Activated CD8-positive, alpha-beta memory T cell treated with anti-CD3 and anti-CD28 coated beads for 1 hour (primary cell): Measurements from ENCODE around the gene DHX40.
"Not testable (repeated sequence)": the region's sequence is repeated elsewhere in the genome, so short reads cannot be mapped to it uniquely, and the experiment has no call there.

Source experiments
- DNase-seq, 2 donors: peaks; one replicate each; pipeline ENCODE4 v3.0.0-alpha.2; 2020; ENCODE audit warnings: low read depth in 1 of 2; ENCODE audit errors: extremely low read depth in 1 of 2

The DHX40 gene

DNA sequence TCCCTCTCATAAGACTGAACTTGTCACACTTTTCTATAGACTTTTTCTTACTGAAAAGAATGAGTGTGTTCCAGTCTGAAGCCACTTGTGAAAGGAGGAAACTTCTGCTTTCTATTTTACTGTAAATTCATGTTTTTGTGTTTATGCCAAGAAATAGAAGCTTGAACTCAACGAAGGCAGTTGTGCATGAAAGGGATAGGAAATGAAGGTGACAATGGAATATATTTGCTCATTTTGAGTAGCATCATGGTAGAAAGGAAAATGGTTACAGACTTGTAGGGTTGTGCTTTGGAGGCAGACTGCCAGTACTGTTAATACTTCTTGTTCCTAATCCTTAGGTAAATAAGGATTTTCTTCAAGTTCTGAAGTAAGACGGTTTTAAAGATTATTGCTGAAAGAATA, 62.4 kb downstream of the DHX40 start:
- DNase-seq: no peak

DNA sequence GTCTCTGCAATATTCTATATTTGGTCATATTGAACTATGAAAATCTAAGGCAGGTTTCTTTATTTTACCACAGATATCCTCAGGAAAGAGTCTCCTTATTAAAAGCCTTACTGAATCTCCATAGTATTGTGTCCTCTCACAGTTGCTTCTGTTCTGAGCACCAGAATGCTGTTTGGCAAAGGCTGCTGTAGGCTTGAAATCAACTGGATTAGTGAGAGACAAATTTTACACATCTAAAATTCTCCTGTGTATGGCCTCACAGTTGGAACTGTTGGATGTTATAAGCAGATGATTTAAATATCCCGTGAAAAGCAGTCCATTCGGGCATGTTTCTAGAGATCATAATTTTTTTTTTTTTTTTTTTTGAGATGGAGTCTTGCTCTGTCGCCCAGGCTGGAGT, 63.8 kb downstream of the DHX40 start:
- no peak for DNase-seq

DNA sequence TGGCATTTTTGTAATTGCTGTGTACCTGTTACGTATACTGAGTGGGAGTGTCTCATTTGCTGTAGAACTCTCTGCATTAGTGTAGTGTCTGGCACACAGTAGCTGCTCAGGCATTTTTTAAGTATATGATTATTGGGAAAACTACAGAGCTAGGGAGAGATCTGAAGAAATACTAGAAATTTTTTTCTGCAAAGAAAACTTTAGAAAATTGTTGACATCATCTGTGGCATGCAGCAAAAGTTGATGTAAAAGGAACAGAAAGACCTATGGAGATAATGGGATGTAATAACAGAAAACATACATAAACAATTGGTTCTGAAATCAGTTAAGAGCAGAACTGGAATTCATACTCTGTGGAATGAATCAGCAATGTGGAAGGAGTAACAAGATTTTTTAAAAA, 65.9 kb downstream of the DHX40 start:
- DNase-seq: no peak

DNA sequence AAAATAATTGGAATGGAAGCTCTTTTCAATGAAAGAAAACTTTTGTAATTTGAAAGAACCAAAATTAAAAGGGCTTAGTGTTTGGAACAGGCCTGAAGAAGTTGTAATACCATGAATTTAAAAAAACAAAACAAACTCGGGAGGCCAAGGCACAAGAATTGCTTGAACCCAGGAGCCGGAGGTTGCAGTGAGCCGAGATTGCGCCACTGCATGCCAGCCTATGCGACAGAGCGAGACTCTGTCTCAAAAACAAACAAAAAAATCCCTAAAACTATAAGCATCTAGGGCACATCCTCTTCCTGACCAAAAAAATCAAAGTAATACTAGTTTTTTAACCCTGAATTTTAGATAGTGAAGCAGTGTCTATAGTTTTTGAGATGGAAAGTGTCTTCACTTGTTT, 67.0 kb downstream of the DHX40 start:
- no peak for DNase-seq

DNA sequence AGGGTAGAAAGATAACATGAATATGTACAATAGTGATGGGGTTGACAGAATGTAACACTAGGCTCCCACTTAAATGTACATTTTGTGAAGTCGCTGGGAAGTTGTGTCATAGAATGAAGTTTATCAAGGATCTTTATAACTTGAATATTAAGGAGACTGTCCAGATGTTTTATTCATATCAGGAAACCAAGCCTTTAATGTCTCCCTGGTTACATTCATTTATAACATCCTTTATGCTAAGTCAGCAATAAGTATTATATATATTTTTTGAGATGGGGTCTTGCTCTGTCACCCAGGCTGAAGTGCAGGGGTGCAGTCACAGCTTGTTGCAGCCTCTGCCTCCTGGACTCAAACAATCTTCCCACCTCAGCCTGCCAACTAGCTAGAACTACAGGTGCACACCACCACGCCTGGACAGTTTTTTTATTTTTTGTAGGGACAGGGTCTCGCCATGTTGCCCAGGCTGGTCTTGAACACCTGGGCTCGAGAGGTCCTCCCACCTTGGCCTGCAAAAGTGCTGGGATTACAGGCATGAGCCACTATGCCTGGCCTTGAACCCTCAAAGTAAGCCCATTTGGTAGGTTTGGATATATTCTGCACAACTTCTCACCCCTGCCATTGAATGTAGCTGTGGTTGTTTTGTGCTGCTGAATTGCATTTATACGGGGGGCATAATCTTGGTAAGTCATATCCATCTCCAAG, 68.4 kb downstream of the DHX40 start:
- no peak for DNase-seq

DNA sequence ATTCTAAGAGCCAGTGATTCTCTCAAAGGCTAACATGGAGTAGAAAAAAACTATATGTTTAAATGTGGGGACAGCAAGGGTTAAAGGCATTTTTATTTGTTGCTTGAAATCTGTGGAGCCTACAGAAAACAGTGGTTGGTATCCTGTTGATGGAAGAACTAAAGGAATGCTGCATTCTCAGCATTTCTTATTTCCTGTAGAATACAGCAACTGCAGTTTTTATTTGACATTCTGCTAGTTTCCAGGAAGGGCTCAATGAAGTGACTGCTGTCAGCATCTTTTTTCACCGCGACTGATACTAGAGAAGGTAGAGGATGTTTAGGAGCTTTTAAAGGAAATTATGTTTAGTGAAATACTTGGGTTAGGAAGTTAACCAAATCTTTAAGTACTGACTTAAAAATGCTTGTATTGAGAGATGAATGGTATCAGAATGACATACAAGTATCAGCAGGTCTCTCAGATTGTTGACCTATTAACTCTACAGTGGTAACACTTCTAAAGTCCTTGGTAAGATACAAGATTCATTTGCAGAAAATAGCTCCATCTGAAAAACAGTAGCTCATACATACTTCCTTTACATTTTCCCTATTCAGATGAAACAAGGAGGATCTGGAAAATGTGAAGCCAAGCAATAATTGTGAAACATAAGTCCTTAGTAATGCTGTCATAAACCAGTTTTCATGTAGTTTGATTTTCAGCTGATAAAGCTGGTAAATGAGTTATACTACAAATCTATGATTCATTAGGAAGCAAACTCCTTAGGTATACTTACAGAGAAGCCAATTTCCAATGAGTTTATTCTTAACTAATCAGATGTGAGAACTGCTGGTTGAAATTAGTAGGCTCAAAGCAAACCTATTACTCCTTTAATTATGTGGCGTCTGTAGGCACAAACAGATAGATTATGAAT, 69.5 kb downstream of the DHX40 start:
- no peak for DNase-seq

DNA sequence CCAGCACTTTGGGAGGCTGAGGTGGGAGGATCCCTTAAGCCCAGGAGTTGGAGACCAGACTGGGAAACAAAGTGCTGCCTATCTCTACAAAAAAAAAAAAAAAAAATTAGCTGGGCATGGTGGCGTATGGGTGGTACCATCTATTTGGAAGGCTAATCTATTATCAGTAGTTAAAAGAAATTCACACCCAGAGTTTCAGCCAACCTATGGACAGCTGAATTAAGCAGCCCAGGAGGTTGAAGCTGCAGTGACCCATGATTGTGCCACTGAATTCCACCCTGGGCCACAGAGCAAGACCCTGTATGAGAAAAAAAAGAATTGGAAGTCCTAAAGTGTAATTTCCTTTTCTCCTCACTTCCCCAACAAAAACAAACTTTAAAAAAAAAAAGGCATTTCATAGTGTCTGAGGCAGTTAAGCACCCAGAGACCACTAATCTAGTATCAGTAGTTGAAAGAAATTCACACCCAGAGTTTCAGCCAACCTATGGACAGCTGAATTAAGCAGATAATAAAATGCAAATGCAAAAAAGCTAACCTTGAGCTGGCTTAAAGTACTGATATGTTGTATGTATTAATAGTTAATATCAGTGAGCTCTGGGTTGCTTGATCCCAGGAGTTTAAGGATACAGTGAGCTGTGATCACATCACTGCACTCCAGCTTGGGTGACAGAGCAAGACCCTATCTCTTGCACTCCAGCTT, 72.4 kb downstream of the DHX40 start:
- DNase-seq: no peak

DNA sequence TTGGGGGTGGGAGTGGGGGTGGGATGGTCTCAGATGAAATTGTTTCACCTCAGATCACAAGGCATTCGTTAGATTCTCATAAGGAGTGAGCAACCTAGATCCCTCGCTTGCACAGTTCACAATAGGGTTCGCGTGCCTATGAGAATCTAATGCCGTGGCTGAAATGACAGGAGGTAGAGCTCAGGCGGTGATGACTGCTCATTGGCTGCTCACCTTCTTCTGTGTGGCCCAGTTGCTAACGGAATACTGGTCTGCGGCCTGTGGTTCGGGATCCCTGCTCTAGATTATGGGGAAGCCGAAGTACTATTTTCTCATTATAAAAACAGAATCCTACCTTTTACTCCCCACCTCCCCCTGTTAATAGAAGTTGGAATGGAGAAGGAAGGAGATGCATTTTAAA, 73.1 kb downstream of the DHX40 start:
- DNase-seq: no peak

DNA sequence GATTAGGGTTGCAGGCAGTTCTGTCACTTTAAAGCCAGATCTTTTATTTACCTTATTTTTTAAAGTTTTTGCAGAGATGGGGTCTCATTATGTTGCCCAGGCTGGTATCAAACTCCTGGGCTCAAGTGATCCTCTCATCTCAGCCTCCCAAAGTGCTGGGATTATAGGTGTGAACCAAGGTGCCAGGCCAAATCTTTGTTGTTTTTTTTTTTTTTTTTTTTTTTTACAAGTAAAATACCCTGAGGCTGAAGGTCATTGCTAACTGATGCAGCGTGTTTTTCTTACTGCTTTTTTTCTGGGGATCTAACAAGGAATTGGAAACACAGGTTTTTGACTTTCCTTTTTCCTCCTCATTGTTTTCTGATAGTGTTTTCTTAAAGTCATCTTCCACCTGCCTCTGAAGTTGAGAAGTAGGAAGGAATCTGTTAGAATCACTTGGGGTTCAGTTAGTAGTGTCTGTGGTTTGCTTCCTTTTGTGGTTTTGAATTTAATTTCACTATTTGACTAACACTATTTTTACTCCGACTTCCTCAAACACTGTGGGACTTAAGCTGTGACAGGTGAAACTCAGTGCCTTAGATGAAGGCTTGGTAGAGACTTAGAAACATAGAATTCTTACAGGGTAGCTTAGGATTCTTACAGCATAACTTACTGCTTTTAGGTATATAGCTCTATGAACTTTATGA, 76.5 kb downstream of the DHX40 start:
- DNase-seq: no peak

DNA sequence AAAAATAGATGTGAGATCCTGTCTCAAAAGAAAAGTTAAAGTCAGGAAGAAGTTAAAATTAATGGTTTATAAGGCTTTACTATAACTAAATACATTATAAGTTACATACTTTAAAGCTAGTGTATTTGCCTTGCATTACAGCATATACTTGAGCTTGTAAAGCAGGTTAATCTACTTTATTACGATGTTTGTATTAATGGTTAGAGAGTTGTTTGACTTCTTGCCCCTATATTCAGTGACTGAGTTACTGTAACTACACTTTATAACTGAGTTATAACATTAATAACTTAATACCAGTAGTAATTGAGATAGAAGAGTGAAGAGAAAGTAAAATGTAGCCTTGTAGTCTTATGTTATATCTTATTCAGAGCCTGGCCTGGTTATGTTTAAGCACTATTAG, 77.2 kb downstream of the DHX40 start:
- DNase-seq: no peak

DNA sequence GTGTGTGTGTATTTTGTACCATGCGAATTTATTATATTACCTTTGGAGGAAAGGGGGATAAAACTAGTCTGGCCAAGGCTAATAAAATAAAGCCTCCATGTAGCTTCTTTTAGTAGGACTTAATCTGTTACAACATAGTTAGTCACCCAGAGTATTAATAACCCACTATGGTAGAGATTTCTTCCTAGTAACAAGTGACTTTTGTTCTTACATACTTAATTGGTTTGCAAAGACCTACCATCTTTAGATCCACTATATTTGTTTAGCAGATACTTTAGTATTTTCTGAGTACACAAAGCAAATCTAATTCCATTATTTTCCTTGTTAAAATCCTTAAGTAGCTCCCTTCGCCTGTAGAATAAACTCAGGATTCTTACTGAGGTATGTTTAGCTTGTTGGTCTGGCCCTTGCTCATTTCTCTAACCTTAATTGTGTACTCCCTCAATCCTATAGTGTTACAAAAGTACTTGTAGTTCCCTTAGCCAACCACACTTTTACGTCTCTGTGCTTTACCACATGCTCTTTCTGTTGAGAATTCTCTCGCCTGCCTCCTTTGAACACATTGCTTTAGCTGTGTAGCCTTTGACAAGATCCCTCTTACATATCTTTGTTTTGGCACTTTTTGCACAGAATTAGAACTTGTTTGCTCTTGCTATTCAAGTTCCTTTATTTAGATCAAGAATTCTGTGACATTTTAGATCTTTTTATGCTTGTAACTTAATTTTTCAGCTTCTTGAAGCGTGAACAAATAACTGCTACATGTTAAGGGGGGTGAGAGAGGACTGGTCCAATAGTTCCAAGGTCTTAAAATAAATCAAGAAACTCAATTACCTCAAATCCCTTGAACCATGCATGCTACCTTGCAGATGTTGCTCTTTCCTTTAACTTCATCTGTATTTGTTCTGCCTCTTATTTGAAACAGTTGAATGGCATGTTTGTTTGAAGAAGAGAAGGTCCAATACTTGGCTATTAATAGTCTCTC, 78.0 kb downstream of the DHX40 start:
- DNase-seq: no peak

DNA sequence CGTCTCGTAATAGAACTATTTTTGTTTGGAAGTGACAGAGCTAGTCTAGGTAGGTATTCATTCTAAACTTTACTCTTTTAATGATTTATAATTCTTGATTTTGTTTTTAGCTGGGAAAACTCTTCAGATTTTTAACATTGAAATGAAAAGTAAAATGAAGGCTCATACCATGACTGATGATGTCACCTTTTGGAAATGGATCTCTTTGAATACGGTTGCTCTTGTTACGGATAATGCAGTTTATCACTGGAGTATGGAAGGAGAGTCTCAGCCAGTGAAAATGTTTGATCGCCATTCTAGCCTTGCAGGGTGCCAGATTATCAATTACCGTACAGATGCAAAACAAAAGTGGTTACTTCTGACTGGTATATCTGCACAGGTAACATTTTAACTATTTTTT, 81.9 kb downstream of the DHX40 start:
- no peak for DNase-seq

DNA sequence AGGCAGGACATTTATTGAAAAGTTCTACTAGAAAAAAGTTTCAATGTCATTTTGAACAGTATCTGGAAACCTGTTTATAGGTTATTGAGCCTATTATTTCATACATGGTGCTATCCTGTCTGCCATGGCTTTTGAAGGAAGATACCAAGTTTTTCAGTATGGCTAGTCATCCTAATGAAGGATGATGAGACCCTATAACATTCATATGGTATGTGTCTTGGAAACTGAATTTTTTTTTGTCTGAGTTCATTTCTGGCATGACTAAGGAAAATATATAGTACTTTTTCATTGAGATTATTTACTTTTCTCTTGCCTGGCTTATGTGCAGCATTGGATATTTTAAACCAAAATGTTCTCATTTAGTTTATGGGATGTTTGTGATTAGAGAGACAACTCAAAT, 84.5 kb downstream of the DHX40 start:
- DNase-seq: no peak

DNA sequence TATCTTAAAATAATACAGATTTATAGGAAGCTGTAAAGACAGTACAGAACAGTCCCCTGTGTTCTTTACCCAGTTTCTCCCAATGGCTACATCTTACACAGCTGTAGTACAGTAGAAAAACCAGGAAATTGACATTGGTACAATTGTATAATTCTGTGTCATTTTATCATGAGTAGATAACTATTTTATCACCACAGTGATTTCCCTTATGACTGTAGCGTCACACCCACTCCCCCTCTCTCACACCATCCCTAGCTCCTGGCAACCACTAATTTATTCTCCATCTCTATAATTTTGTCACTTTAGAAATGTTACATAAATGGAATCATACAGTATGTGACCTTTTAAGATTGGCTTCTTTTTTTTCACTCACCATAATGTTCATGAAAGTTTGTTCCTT, 85.2 kb downstream of the DHX40 start:
- DNase-seq: no peak

DNA sequence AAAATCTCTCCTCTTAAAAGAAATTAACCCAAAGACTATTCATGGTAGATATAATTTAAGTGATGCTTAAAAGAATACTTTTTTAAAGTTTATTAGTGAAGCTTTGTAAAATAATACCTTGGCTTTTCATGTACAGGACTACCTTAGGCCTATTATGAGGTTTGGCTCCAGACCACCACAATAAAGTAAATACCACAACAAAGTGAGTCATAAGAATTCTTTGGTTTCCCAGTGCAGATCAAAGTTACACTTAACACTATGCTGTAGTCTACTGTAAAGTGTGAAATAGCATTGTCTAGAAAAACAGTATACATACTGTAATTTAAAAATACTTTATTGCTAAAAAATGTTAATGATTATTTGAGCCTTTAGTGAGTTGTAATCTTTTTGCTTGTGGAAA, 85.9 kb downstream of the DHX40 start:
- DNase-seq: no peak

DNA sequence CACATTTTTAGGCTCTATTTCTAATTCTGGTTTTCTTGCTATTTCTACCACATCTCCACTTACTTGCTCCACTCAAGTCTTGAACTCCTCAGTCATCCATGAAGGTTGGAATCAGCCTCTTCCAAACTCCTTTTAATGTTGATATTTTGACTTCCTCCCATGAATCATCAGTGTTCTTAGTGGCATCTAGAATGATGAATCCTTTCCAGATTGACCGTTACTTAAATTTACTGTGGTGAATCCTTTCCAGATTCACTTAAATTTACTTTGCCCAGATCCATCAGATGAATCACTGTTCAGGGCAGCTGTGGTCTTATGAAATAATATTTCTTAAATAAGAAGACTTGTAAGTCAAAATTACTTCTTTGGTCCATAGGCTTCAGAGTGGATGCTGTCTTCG, 86.7 kb downstream of the DHX40 start:
- DNase-seq: no peak

DNA sequence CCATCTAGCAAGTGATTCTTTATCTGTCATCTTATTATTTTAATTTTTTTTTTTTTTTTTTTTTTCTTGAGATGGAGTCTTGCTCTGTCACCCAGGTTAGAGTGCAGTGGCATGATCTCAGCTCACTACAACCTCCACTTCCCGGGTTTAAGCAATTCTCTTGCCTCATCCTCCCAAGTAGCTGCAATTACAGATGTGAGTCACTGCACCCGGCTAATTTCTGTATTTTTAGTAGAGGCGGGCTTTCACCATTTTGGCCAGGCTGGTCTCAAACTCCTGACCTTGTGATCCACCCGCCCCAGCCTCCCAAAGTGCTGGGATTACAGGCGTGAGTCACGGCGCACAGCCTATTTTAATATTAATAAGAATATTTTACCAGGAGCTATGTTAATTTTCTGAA, 91.2 kb downstream of the DHX40 start:
- not testable (repeated sequence) for DNase-seq
